22Rv1 (cell line): ENCODE data around the gene LBP.

Source experiments
- ZFX ChIP-seq: fragments of 450-650 bp; IDR thresholded peaks from 2 replicates; pipeline ENCODE4 v1.6.1; 2017; ENCODE audit warnings: antibody characterized with exemption, borderline replicate concordance
- TF ChIP-seq, protein P1 (sequence below): fragments of 450-650 bp; IDR thresholded peaks from 2 replicates; pipeline ENCODE4 v1.5.1; 2017; ENCODE audit warnings: mild to moderate bottlenecking

DNA sequence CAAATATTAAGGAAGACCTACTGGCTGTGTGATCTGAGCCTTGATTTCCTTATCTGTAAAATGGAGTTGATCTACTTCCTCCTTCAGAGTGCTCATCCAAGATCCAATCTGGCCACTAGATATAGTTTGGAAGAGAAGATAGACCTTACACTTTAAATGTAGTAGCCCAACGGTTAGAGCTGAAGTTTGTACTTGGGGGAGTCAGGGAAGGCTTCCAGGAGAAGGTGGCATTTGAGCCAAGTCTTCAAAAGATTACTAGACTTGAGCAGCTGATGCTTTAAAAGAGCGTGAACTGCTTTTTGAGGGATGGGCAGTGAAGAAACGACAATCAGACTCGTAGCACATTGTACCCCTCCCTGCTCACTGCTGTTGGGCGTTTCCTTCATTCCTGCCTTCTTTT is 3.6 kb downstream of the LBP start:
- TF ChIP-seq, protein P1, sequence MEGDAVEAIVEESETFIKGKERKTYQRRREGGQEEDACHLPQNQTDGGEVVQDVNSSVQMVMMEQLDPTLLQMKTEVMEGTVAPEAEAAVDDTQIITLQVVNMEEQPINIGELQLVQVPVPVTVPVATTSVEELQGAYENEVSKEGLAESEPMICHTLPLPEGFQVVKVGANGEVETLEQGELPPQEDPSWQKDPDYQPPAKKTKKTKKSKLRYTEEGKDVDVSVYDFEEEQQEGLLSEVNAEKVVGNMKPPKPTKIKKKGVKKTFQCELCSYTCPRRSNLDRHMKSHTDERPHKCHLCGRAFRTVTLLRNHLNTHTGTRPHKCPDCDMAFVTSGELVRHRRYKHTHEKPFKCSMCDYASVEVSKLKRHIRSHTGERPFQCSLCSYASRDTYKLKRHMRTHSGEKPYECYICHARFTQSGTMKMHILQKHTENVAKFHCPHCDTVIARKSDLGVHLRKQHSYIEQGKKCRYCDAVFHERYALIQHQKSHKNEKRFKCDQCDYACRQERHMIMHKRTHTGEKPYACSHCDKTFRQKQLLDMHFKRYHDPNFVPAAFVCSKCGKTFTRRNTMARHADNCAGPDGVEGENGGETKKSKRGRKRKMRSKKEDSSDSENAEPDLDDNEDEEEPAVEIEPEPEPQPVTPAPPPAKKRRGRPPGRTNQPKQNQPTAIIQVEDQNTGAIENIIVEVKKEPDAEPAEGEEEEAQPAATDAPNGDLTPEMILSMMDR: no peak
- no peak for TF ChIP-seq ZFX
